ENCODE measurements around the gene GREM2.

Gene GREM2

GRCh38 chr1:240589585-240590110 lies 22.3 kb downstream of the GREM2 start:
- TF ChIP-seq CTCF (IDR thresholded peaks at IDR 0.05; ENCODE audit: borderline replicate concordance, insufficient read depth, low read depth, low read length) = no peak
- H3K4me3 ChIP-seq (ENCODE audit: low read depth, low read length) = no peak overlapping the region

- no peak overlapping the region for H3K4me3 ChIP-seq (ENCODE audit: low read depth, low read length)
- TF ChIP-seq CTCF (IDR thresholded peaks at IDR 0.05; ENCODE audit: borderline replicate concordance, insufficient read depth, low read depth, low read length) = no peak
Observed at GRCh38 chr1:240586006-240586405, 25.9 kb downstream of the GREM2 start.

- H3K4me3 ChIP-seq (ENCODE audit: low read depth, low read length) = no peak overlapping the region
- no peak for TF ChIP-seq CTCF (IDR thresholded peaks at IDR 0.05; ENCODE audit: borderline replicate concordance, insufficient read depth, low read depth, low read length)
Observed at GRCh38 chr1:240582953-240583352, 29.0 kb downstream of the GREM2 start.

GRCh38 chr1:240579511-240579910 lies 32.4 kb downstream of the GREM2 start:
- no peak for TF ChIP-seq CTCF (IDR thresholded peaks at IDR 0.05; ENCODE audit: borderline replicate concordance, insufficient read depth, low read depth, low read length)
- no peak overlapping the region for H3K4me3 ChIP-seq (ENCODE audit: low read depth, low read length)

GRCh38 chr1:240577095-240577494 lies 34.9 kb downstream of the GREM2 start:
- no peak overlapping the region for H3K4me3 ChIP-seq (ENCODE audit: low read depth, low read length)
- no peak for TF ChIP-seq CTCF (IDR thresholded peaks at IDR 0.05; ENCODE audit: borderline replicate concordance, insufficient read depth, low read depth, low read length)

GRCh38 chr1:240575981-240576662 lies 35.8 kb downstream of the GREM2 start:
- TF ChIP-seq CTCF (IDR thresholded peaks at IDR 0.05; ENCODE audit: borderline replicate concordance, insufficient read depth, low read depth, low read length) = no peak
- H3K4me3 ChIP-seq (ENCODE audit: low read depth, low read length) = no peak overlapping the region

- no peak overlapping the region for H3K4me3 ChIP-seq (ENCODE audit: low read depth, low read length)
- TF ChIP-seq CTCF (IDR thresholded peaks at IDR 0.05; ENCODE audit: borderline replicate concordance, insufficient read depth, low read depth, low read length) = no peak
Observed at GRCh38 chr1:240572328-240572727, 39.6 kb downstream of the GREM2 start.
